NCI-H1436 treated with DMSO at 0.1 percent for 48 hours (cell line): ENCODE measurements around the gene VKORC1L1.
"Not testable (repeated sequence)": the region's sequence is repeated elsewhere in the genome, so short reads cannot be mapped to it uniquely, and the experiment has no call there.

Experiments used
- DNase-seq: peaks from one replicate; lab custom pipeline; 2025; lab: John Stamatoyannopoulos, UW

Gene VKORC1L1

GRCh38 chr7:65938336-65938895, 65.5 kb downstream of the VKORC1L1 start:
- no peak for DNase-seq

- not testable (repeated sequence) for DNase-seq
These were observed 72.9 kb downstream of the VKORC1L1 start for GRCh38 chr7:65945787-65946186.

- no peak for DNase-seq
These were observed 74.0 kb downstream of the VKORC1L1 start for GRCh38 chr7:65946904-65947303.

GRCh38 chr7:65951837-65952578, 79.1 kb downstream of the VKORC1L1 start:
- DNase-seq, result peak; percentile 64

GRCh38 chr7:65953001-65953720, 80.3 kb downstream of the VKORC1L1 start:
- no peak for DNase-seq

GRCh38 chr7:65953890-65954450, 81.1 kb downstream of the VKORC1L1 start:
- no peak for DNase-seq

GRCh38 chr7:65955718-65956117, 82.8 kb downstream of the VKORC1L1 start:
- no peak for DNase-seq

GRCh38 chr7:65960351-65961074, 87.6 kb downstream of the VKORC1L1 start:
- DNase-seq, result no peak

GRCh38 chr7:65962033-65962432, 89.2 kb downstream of the VKORC1L1 start:
- no peak for DNase-seq

- not testable (repeated sequence) for DNase-seq
These were observed 91.8 kb downstream of the VKORC1L1 start for GRCh38 chr7:65964671-65965070.

- no peak for DNase-seq
These were observed 93.3 kb downstream of the VKORC1L1 start for GRCh38 chr7:65966146-65966545.

- no peak for DNase-seq
These were observed 94.7 kb downstream of the VKORC1L1 start for GRCh38 chr7:65967361-65968155.

- DNase-seq, result no peak
These were observed 95.6 kb downstream of the VKORC1L1 start for GRCh38 chr7:65968256-65969185.

- DNase-seq, result no peak
These were observed 98.1 kb downstream of the VKORC1L1 start for GRCh38 chr7:65971021-65971420.

GRCh38 chr7:65972976-65973375, 100.1 kb downstream of the VKORC1L1 start:
- no peak for DNase-seq

GRCh38 chr7:65974191-65974801, 101.4 kb downstream of the VKORC1L1 start:
- no peak for DNase-seq

- DNase-seq, result no peak
These were observed 102.0 kb downstream of the VKORC1L1 start for GRCh38 chr7:65974876-65975275.

- DNase-seq, result no peak
These were observed 103.1 kb downstream of the VKORC1L1 start for GRCh38 chr7:65975814-65976445.

- no peak for DNase-seq
These were observed 103.9 kb downstream of the VKORC1L1 start for GRCh38 chr7:65976659-65977196.
